ENCODE measurements around the gene NEAT1.
"Not testable (repeated sequence)": the region's sequence is repeated elsewhere in the genome, so short reads cannot be mapped to it uniquely, and the experiment has no call there.

Gene NEAT1

GRCh38 chr11:65401803-65402248, 20.8 kb upstream of the NEAT1 start:
- H3K4me3 ChIP-seq (ENCODE audit: low read length): no peak overlapping the region
- DNase-seq (ENCODE audit: low read depth, low spot score): no peak

- H3K4me3 ChIP-seq (ENCODE audit: low read length): no peak overlapping the region
- DNase-seq (ENCODE audit: low read depth, low spot score): no peak
These were observed 19.8 kb upstream of the NEAT1 start for GRCh38 chr11:65402790-65403189.

- H3K4me3 ChIP-seq (ENCODE audit: low read length): no peak overlapping the region
- DNase-seq (ENCODE audit: low read depth, low spot score): no peak
These were observed 18.9 kb upstream of the NEAT1 start for GRCh38 chr11:65403607-65404121.

DNA sequence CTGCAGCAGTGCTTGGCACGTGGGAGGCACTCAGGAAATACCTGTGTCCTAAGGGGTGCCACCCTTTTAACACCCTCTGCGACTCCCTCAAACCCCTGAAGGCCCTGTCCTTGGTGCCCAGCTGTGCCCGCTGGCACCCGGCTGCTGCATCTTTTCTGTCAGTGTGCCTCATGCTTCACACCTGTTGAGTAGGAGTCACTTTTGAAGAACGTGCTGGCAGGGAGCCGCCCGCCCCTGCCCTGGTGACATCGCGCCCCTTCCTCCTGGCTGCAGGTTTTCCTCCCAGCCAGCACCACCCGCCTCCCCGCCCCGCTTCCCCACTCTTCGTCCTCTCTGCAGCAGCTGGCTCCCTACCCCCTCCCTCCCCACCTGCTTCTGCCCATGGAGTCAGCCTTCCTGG, 18.4 kb upstream of the NEAT1 start:
- no peak overlapping the region for H3K4me3 ChIP-seq (ENCODE audit: low read length)
- no peak for DNase-seq (ENCODE audit: low read depth, low spot score)

GRCh38 chr11:65404638-65405339, 17.8 kb upstream of the NEAT1 start:
- no peak overlapping the region for H3K4me3 ChIP-seq (ENCODE audit: low read length)
- no peak for DNase-seq (ENCODE audit: low read depth, low spot score)

GRCh38 chr11:65410936-65411680, 11.5 kb upstream of the NEAT1 start:
- H3K4me3 ChIP-seq (ENCODE audit: low read length): no peak overlapping the region
- no peak for DNase-seq (ENCODE audit: low read depth, low spot score)

- no peak for DNase-seq (ENCODE audit: low read depth, low spot score)
- no peak overlapping the region for H3K4me3 ChIP-seq (ENCODE audit: low read length)
These were observed 10.9 kb upstream of the NEAT1 start for GRCh38 chr11:65411681-65412070.

GRCh38 chr11:65412271-65413076, 10.1 kb upstream of the NEAT1 start:
- DNase-seq (ENCODE audit: low read depth, low spot score): no peak
- no peak overlapping the region for H3K4me3 ChIP-seq (ENCODE audit: low read length)

DNA sequence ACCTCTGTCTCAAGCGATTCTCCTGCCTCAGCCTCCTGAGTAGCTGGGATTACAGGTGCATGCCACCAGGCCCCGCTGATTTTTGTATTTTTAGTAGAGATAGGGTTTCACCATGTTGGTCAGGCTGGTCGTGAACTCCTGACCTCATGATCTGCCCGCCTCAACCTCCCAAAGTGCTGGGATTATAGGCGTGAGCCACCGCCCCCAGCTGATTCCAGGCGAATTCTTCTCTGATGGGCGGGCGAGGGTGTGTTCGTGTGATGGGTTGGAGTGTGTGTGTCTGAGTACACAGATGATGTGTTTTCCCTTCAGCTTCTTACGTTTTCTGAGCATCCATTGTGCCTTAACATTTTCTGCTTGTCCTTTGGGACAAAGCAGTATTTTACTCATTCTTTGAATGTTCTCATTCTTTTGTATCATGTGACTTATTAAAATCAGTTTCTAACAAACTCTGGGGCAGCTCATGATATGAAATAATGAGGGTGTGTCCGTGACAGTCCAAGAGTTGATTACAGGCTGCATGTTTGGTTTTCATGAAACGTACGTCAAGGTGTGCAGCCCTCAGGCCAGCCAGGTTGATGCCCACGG, 9.4 kb upstream of the NEAT1 start:
- not testable (repeated sequence) for DNase-seq (ENCODE audit: low read depth, low spot score); H3K4me3 ChIP-seq (ENCODE audit: low read length)

DNA sequence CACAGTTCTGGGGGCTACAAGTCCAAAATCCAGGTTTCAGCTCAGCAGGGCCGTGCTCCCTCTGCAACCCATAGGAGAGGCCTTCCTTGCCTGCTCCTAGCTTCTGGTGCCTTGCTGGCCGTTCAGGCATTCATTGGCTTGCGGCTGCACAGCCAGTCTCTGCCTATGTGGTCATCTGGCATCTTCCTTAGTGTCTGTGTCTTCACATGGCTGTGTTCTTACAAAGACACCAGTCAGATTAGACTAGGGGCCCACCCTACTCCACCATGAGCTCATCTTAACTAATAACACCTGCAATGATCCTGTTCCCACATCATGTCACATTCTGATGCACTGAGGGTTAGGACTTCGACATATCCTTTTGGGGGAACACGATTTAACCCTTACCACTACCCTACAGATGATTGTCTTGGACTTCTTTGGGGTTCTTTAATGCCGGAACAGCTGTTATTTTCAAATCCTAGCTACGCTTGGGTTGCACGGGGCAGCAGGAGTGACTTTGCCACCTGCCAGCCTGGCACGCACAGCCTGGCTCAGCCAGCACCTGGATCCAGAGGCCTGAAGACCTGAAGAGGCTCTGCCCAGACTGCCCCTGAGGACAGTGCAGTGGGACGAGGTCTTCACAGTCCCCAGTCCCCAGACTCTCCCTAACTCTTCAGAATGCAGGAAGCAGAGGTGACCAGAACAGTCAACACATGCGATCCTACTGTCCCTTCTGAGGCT, 7.7 kb upstream of the NEAT1 start:
- DNase-seq (ENCODE audit: low read depth, low spot score): no peak
- H3K4me3 ChIP-seq (ENCODE audit: low read length): no peak overlapping the region

GRCh38 chr11:65415499-65416340, 6.9 kb upstream of the NEAT1 start:
- DNase-seq (ENCODE audit: low read depth, low spot score): no peak
- H3K4me3 ChIP-seq (ENCODE audit: low read length): peak overlapping the region; percentile 34

- H3K4me3 ChIP-seq (ENCODE audit: low read length): peak overlapping the region; percentile 34
- DNase-seq (ENCODE audit: low read depth, low spot score): peak; percentile 70
These were observed 6.2 kb upstream of the NEAT1 start for GRCh38 chr11:65416341-65416824.

GRCh38 chr11:65416841-65417701, 5.5 kb upstream of the NEAT1 start:
- H3K4me3 ChIP-seq (ENCODE audit: low read length): no peak overlapping the region; the same call in 1 of the 2 replicates
- no peak for DNase-seq (ENCODE audit: low read depth, low spot score)

DNA sequence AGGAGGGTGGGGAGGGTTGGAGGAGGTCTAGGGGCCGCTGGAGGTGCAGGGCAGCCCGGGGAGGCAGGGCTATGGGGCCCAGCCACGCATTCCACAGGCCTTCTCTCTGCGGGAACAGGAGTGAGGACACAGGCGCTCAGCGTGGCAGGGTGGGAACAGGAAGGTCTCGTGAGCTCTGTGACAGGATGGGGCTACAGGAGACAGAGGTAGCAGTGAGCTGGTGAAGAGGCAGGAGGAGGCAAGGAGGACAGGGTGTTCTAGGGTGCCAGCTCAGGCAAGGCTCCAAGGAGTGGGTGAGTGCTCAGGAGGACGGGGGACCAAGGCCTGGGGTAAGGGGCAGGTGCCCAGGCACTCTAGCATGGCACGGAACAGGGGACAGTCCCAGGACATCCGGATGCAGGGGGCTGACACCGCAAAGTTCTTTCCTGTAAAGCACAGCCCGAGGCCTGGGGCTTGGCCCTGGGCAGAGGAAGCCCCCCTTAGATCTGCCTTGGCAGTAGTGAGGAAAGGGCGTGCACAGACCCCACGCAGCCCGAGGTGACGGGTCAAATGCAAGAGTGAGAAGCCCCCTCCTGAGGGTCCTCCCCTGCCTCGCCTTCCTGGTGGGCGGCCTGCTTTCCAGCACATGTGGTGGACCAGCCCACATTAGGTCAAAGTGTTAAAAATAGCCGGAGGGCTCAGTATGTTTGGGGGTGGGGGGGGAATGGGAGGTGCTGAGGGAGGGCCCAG, 4.7 kb upstream of the NEAT1 start:
- H3K4me3 ChIP-seq (ENCODE audit: low read length): peak overlapping the region; percentile 63; the same call in 1 of the 2 replicates
- no peak for DNase-seq (ENCODE audit: low read depth, low spot score)

- H3K4me3 ChIP-seq (ENCODE audit: low read length): peak overlapping the region; percentile 63
- DNase-seq (ENCODE audit: low read depth, low spot score): no peak
These were observed 4.2 kb upstream of the NEAT1 start for GRCh38 chr11:65418431-65418680.

DNA sequence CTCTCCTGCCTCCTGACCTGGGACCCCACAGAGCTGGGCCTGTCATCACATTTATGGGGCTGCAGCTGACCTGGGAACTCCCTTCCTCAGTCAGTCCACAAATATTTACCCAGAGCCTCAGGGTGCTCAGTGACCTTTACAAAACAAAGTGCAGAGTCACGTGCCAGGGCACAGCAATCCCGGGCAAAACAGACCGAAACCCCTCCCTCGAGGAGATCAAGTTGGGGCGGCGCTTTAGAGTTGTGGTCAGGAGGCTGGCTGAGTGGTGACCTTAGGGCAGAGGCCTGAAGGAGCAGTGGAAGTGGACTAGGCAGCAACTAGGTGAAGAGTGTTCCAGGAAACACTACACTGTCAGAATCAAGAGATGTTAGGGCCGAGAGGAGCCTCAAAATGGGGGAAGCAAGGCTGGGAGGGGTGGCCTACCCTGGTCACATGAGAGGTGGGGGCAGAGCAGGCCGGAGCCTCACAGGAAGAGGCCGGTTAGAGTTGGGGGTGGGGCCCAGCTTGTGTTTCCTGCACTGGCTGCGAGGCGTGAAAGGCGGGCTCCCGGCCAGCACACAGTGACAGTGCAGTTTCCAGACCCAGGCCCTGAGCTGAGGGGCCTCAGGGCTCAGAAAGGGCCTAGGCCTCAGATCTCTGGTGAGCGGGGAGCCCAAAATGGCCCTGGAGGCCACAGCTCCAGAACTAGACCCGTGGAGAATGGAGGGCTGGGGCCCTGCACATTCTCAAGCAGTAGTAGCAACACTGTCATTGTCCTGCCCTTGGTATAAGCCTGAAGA, 3.7 kb upstream of the NEAT1 start:
- DNase-seq (ENCODE audit: low read depth, low spot score): peak; percentile 87
- H3K4me3 ChIP-seq (ENCODE audit: low read length): peak overlapping the region; percentile 63

All from Jurkat, Clone E6-1 (cell line).